ENCODE data around the gene MZT2B. TPM values are rescaled to one million over a fixed set of nuclear protein-coding genes. Genes with fewer than 3 reads are reported as not detected.
"Not testable (repeated sequence)": the region's sequence is repeated elsewhere in the genome, so short reads cannot be mapped to it uniquely, and the experiment has no call there.

Gene MZT2B
- total RNA-seq, 2 experiments from 2014 or later: 229 to 254 TPM

GRCh38 chr2:130138841-130139251 lies 43.2 kb upstream of the MZT2B start:
- ATAC-seq (ENCODE audit: poor library complexity); H3K4me3 ChIP-seq (ENCODE audit: low read length); H3K4me3 Mint-ChIP-seq; H3K9me3 ChIP-seq (ENCODE audit: control insufficient read depth in 1 of 2, insufficient read depth in 1 of 2, low read length in 2 of 2); H3K9me3 Mint-ChIP-seq; H3K27me3 Mint-ChIP-seq; H3K27ac Mint-ChIP-seq; CTCF ChIA-PET; H3K4me1 Mint-ChIP-seq (ENCODE audit: low read depth); H3K4me1 ChIP-seq (ENCODE audit: insufficient read depth, low read length); H3K36me3 Mint-ChIP-seq (ENCODE audit: low read depth); POLR2A ChIA-PET; H3K27me3 ChIP-seq (ENCODE audit: control insufficient read depth in 1 of 2, insufficient read depth in 2 of 2, low read length in 2 of 2); H3K36me3 ChIP-seq (ENCODE audit: insufficient read depth, low read length); DNase-seq; intact Hi-C loops (cut with DNase I, micrococcal nuclease); H3K27ac ChIP-seq (ENCODE audit: low read depth in 1 of 2, low read length in 2 of 2): not testable (repeated sequence)

- CTCF ChIA-PET: not testable (repeated sequence)
These were observed 42.5 kb upstream of the MZT2B start for GRCh38 chr2:130139331-130140280.

GRCh38 chr2:130140516-130140915 lies 41.5 kb upstream of the MZT2B start:
- H3K9me3 ChIP-seq (ENCODE audit: control insufficient read depth in 1 of 2, insufficient read depth in 1 of 2, low read length in 2 of 2); H3K36me3 ChIP-seq (ENCODE audit: insufficient read depth, low read length); H3K36me3 Mint-ChIP-seq (ENCODE audit: low read depth); H3K4me1 ChIP-seq (ENCODE audit: insufficient read depth, low read length); POLR2A ChIA-PET; H3K27me3 ChIP-seq (ENCODE audit: control insufficient read depth in 1 of 2, insufficient read depth in 2 of 2, low read length in 2 of 2); H3K27me3 Mint-ChIP-seq; H3K27ac ChIP-seq (ENCODE audit: low read depth in 1 of 2, low read length in 2 of 2); ATAC-seq (ENCODE audit: poor library complexity); H3K4me3 ChIP-seq (ENCODE audit: low read length); DNase-seq; intact Hi-C loops (cut with DNase I, micrococcal nuclease); H3K27ac Mint-ChIP-seq; H3K4me3 Mint-ChIP-seq; H3K4me1 Mint-ChIP-seq (ENCODE audit: low read depth); H3K9me3 Mint-ChIP-seq; CTCF ChIA-PET: not testable (repeated sequence)

More at GRCh38 chr2:130139331-130140280, 42.5 kb upstream of the MZT2B start:
- H3K27ac ChIP-seq (ENCODE audit: low read depth in 1 of 2, low read length in 2 of 2); H3K36me3 ChIP-seq (ENCODE audit: insufficient read depth, low read length); ATAC-seq (ENCODE audit: poor library complexity); H3K4me3 Mint-ChIP-seq; H3K27me3 Mint-ChIP-seq; H3K27me3 ChIP-seq (ENCODE audit: control insufficient read depth in 1 of 2, insufficient read depth in 2 of 2, low read length in 2 of 2); H3K9me3 ChIP-seq (ENCODE audit: control insufficient read depth in 1 of 2, insufficient read depth in 1 of 2, low read length in 2 of 2); POLR2A ChIA-PET; DNase-seq; intact Hi-C loops (cut with DNase I, micrococcal nuclease); H3K4me1 ChIP-seq (ENCODE audit: insufficient read depth, low read length); H3K4me3 ChIP-seq (ENCODE audit: low read length); H3K4me1 Mint-ChIP-seq (ENCODE audit: low read depth); H3K9me3 Mint-ChIP-seq; H3K27ac Mint-ChIP-seq; H3K36me3 Mint-ChIP-seq (ENCODE audit: low read depth): not testable (repeated sequence)

- H3K27ac ChIP-seq (ENCODE audit: low read depth in 1 of 2, low read length in 2 of 2); H3K27me3 ChIP-seq (ENCODE audit: control insufficient read depth in 1 of 2, insufficient read depth in 2 of 2, low read length in 2 of 2); H3K36me3 ChIP-seq (ENCODE audit: insufficient read depth, low read length); H3K9me3 ChIP-seq (ENCODE audit: control insufficient read depth in 1 of 2, insufficient read depth in 1 of 2, low read length in 2 of 2); DNase-seq; H3K4me1 ChIP-seq (ENCODE audit: insufficient read depth, low read length); ATAC-seq (ENCODE audit: poor library complexity); H3K4me3 ChIP-seq (ENCODE audit: low read length); H3K4me3 Mint-ChIP-seq; POLR2A ChIA-PET; CTCF ChIA-PET; intact Hi-C loops (cut with DNase I, micrococcal nuclease); H3K4me1 Mint-ChIP-seq (ENCODE audit: low read depth); H3K27me3 Mint-ChIP-seq; H3K36me3 Mint-ChIP-seq (ENCODE audit: low read depth); H3K9me3 Mint-ChIP-seq; H3K27ac Mint-ChIP-seq: not testable (repeated sequence)
These were observed 41.1 kb upstream of the MZT2B start for GRCh38 chr2:130141002-130141401.

GRCh38 chr2:130141645-130142370 lies 40.3 kb upstream of the MZT2B start:
- H3K36me3 Mint-ChIP-seq (ENCODE audit: low read depth); CTCF ChIA-PET; H3K4me1 ChIP-seq (ENCODE audit: insufficient read depth, low read length); H3K27ac Mint-ChIP-seq; ATAC-seq (ENCODE audit: poor library complexity); H3K27me3 ChIP-seq (ENCODE audit: control insufficient read depth in 1 of 2, insufficient read depth in 2 of 2, low read length in 2 of 2); POLR2A ChIA-PET; H3K4me3 Mint-ChIP-seq; H3K27ac ChIP-seq (ENCODE audit: low read depth in 1 of 2, low read length in 2 of 2); intact Hi-C loops (cut with DNase I, micrococcal nuclease); H3K4me3 ChIP-seq (ENCODE audit: low read length); H3K9me3 ChIP-seq (ENCODE audit: control insufficient read depth in 1 of 2, insufficient read depth in 1 of 2, low read length in 2 of 2); H3K4me1 Mint-ChIP-seq (ENCODE audit: low read depth); H3K36me3 ChIP-seq (ENCODE audit: insufficient read depth, low read length); H3K9me3 Mint-ChIP-seq; DNase-seq: not testable (repeated sequence)
- H3K27me3 Mint-ChIP-seq: peaks cover 14% of the 10 kb centered on the region

DNA sequence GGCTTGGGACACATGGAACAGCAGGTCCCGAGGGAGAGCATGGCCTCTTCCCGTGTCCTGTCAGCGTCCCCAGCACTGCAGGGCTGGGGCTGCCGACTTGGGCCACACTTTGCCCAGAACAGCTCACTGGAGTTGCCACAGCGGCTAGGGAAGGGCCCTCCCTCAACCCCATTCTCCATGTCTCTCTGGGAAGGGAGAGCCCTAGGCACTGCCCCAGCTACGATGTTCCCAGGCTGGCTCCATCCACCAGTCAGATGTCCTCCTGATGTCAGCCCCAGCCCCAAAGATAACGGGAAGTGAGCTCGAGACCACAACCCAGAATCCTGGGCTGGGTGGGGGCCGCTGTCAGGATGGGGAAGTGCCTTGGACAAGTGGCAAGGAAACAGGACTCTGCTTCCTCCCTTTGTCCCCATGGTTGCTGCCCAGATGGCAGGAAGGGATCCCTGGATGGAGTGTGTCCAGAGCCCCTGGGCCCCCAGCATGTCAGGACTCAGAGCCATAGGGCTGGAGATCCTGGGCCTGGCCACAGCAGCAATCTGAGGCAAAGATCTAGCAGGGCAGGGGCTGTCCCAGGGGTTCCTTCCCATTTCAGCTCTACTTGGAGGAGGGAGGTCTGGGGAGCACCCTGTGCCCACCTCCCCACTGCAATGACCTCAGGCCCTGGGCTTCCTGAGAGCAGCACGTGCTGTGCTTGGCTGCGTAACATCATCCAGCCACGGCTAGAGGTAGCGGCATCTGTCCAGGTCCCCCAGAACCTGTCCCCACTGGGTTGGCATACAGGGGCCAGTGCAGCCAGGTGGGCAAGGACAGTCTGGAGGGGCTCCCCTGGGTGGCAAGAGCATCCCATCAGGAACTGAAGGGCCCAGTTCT lies 39.4 kb upstream of the MZT2B start:
- H3K4me1 Mint-ChIP-seq (ENCODE audit: low read depth); H3K4me3 ChIP-seq (ENCODE audit: low read length); H3K9me3 Mint-ChIP-seq; DNase-seq; H3K9me3 ChIP-seq (ENCODE audit: control insufficient read depth in 1 of 2, insufficient read depth in 1 of 2, low read length in 2 of 2); CTCF ChIA-PET; H3K27ac Mint-ChIP-seq; H3K36me3 Mint-ChIP-seq (ENCODE audit: low read depth); H3K36me3 ChIP-seq (ENCODE audit: insufficient read depth, low read length); H3K27ac ChIP-seq (ENCODE audit: low read depth in 1 of 2, low read length in 2 of 2); ATAC-seq (ENCODE audit: poor library complexity); intact Hi-C loops (cut with DNase I, micrococcal nuclease); H3K4me1 ChIP-seq (ENCODE audit: insufficient read depth, low read length); H3K27me3 ChIP-seq (ENCODE audit: control insufficient read depth in 1 of 2, insufficient read depth in 2 of 2, low read length in 2 of 2); POLR2A ChIA-PET: not testable (repeated sequence)
- peak overlapping the region; percentile 74 for H3K4me3 Mint-ChIP-seq
- peaks cover 14% of the 10 kb centered on the region for H3K27me3 Mint-ChIP-seq

All from CD4-positive, alpha-beta T cell (primary cell).